ENCODE measurements around the gene GUCY2C. TPM values are rescaled to one million over a fixed set of nuclear protein-coding genes. Genes with fewer than 3 reads are reported as not detected.

The GUCY2C gene
- total RNA-seq, 1 donor: not detected

GRCh38 chr12:14630793-14631192 is 65.6 kb downstream of the GUCY2C start:
- no peak for TF ChIP-seq CTCF (IDR thresholded peaks at IDR 0.05; ENCODE audit: extremely low read depth, low read depth, low read length)
- no peak overlapping the region for H2AFZ ChIP-seq (ENCODE audit: low read length)
- no peak for DNase-seq (ENCODE audit: insufficient read length, low spot score, missing footprints)

GRCh38 chr12:14629832-14630710 is 66.3 kb downstream of the GUCY2C start:
- H3K36me3 ChIP-seq (ENCODE audit: insufficient read depth, low read length): no peaks in the 10 kb centered on the region
- H3K79me2 ChIP-seq (ENCODE audit: insufficient read depth, low read length): no peaks in the 10 kb centered on the region
- H3K27me3 ChIP-seq (ENCODE audit: insufficient read depth, low read length): no peaks in the 10 kb centered on the region
- no peak overlapping the region for H3K27ac ChIP-seq (ENCODE audit: low read depth, low read length)
- H3K4me3 ChIP-seq (ENCODE audit: insufficient read depth, low read length): no peak overlapping the region
- H2AFZ ChIP-seq (ENCODE audit: low read length): no peak overlapping the region
- peak; percentile 98 for TF ChIP-seq CTCF (IDR thresholded peaks at IDR 0.05; ENCODE audit: extremely low read depth, low read depth, low read length)
- H4K20me1 ChIP-seq (ENCODE audit: insufficient read depth, low read length): no peaks in the 10 kb centered on the region
- no peak overlapping the region for H3K4me2 ChIP-seq (ENCODE audit: insufficient read depth, low read length)
- H3K9me3 ChIP-seq (ENCODE audit: low read depth, low read length): no peaks in the 10 kb centered on the region
- no peaks in the 10 kb centered on the region for H3K4me1 ChIP-seq (ENCODE audit: insufficient read depth, low read length)
- peak; percentile 50 for DNase-seq (ENCODE audit: insufficient read length, low spot score, missing footprints)

More at GRCh38 chr12:14630793-14631192, 65.6 kb downstream of the GUCY2C start:
- Histone ChIP-seq H3K4me3 (ENCODE audit: insufficient read depth, low read length) (no peak overlapping the region), H3K36me3 (ENCODE audit: insufficient read depth, low read length) (no peaks in the 10 kb centered on the region), H3K79me2 (ENCODE audit: insufficient read depth, low read length) (no peaks in the 10 kb centered on the region), H3K27ac (ENCODE audit: low read depth, low read length) (no peak overlapping the region), H3K27me3 (ENCODE audit: insufficient read depth, low read length) (no peaks in the 10 kb centered on the region), H4K20me1 (ENCODE audit: insufficient read depth, low read length) (no peaks in the 10 kb centered on the region), H3K4me2 (ENCODE audit: insufficient read depth, low read length) (no peak overlapping the region), H3K9me3 (ENCODE audit: low read depth, low read length) (no peaks in the 10 kb centered on the region), H3K4me1 (ENCODE audit: insufficient read depth, low read length) (no peaks in the 10 kb centered on the region)

- Histone ChIP-seq H3K27ac (ENCODE audit: low read depth, low read length) (no peak overlapping the region), H3K79me2 (ENCODE audit: insufficient read depth, low read length) (no peaks in the 10 kb centered on the region), H4K20me1 (ENCODE audit: insufficient read depth, low read length) (no peaks in the 10 kb centered on the region), H3K4me1 (ENCODE audit: insufficient read depth, low read length) (no peaks in the 10 kb centered on the region), H3K36me3 (ENCODE audit: insufficient read depth, low read length) (no peaks in the 10 kb centered on the region), H3K27me3 (ENCODE audit: insufficient read depth, low read length) (no peaks in the 10 kb centered on the region), H3K4me2 (ENCODE audit: insufficient read depth, low read length) (no peak overlapping the region), H3K4me3 (ENCODE audit: insufficient read depth, low read length) (no peak overlapping the region), H3K9me3 (ENCODE audit: low read depth, low read length) (no peaks in the 10 kb centered on the region), H2AFZ (ENCODE audit: low read length) (no peak overlapping the region)
- DNase-seq (ENCODE audit: insufficient read length, low spot score, missing footprints): no peak
- no peak for TF ChIP-seq CTCF (IDR thresholded peaks at IDR 0.05; ENCODE audit: extremely low read depth, low read depth, low read length)
Measured at GRCh38 chr12:14628771-14629170, 67.6 kb downstream of the GUCY2C start.

- H3K4me3 ChIP-seq (ENCODE audit: insufficient read depth, low read length): no peak overlapping the region
Measured at GRCh38 chr12:14621826-14622225, 74.6 kb downstream of the GUCY2C start.

More at GRCh38 chr12:14621826-14622225, 74.6 kb downstream of the GUCY2C start:
- Histone ChIP-seq H3K27me3 (ENCODE audit: insufficient read depth, low read length) (no peaks in the 10 kb centered on the region), H4K20me1 (ENCODE audit: insufficient read depth, low read length) (no peaks in the 10 kb centered on the region), H3K79me2 (ENCODE audit: insufficient read depth, low read length) (no peaks in the 10 kb centered on the region), H2AFZ (ENCODE audit: low read length) (no peak overlapping the region), H3K9me3 (ENCODE audit: low read depth, low read length) (no peaks in the 10 kb centered on the region), H3K36me3 (ENCODE audit: insufficient read depth, low read length) (no peaks in the 10 kb centered on the region), H3K4me1 (ENCODE audit: insufficient read depth, low read length) (no peaks in the 10 kb centered on the region), H3K4me2 (ENCODE audit: insufficient read depth, low read length) (no peak overlapping the region), H3K27ac (ENCODE audit: low read depth, low read length) (no peak overlapping the region)
- no peak for TF ChIP-seq CTCF (IDR thresholded peaks at IDR 0.05; ENCODE audit: extremely low read depth, low read depth, low read length)
- DNase-seq (ENCODE audit: insufficient read length, low spot score, missing footprints): no peak
